Hepatocyte (in vitro differentiated cells): ENCODE data around the gene KRT20. TPM values are rescaled to one million over a fixed set of nuclear protein-coding genes. Genes with fewer than 3 reads are reported as not detected.
A peak's percentile ranks its signal among the peaks of the same experiment; 100 is the strongest.

Experiments used
- DNase-seq: peaks from one replicate; pipeline ENCODE4 v3.0.0-alpha.2; 2016; ENCODE audit warnings: low spot score
- H2AFZ ChIP-seq: fragments of 200-600 bp; sonication (generic); 2 replicates; pipeline ENCODE4 v1.6.0; 2016; ENCODE audit warnings: antibody characterized with exemption, mild to moderate bottlenecking
- H3K27ac ChIP-seq: fragments of 200-600 bp; sonication (generic); 2 replicates; pipeline ENCODE4 v1.5.1; 2016; ENCODE audit warnings: mild to moderate bottlenecking
- H3K27me3 ChIP-seq: fragments of 200-600 bp; sonication (generic); 2 replicates; pipeline ENCODE4 v1.6.1; 2016
- H3K36me3 ChIP-seq: fragments of 200-600 bp; sonication (generic); replicated peaks from 2 replicates; pipeline ENCODE4 v1.5.1; 2016; ENCODE audit warnings: low read depth; ENCODE audit not compliant: insufficient read depth
- H3K4me1 ChIP-seq: fragments of 200-600 bp; sonication (generic); 2 replicates; pipeline ENCODE4 v1.5.1; 2016; ENCODE audit warnings: mild to moderate bottlenecking, moderate library complexity; ENCODE audit not compliant: insufficient read depth
- H3K4me2 ChIP-seq: fragments of 200-600 bp; sonication (generic); 2 replicates; pipeline ENCODE4 v1.6.0; 2016
- H3K4me3 ChIP-seq: fragments of 200-600 bp; sonication (generic); 2 replicates; pipeline ENCODE4 v1.5.1; 2016; ENCODE audit warnings: mild to moderate bottlenecking
- H3K79me2 ChIP-seq: fragments of 200-600 bp; sonication (generic); 2 replicates; pipeline ENCODE4 v1.6.0; 2017; ENCODE audit warnings: mild to moderate bottlenecking
- H3K9me2 ChIP-seq: fragments of 200-600 bp; sonication (generic); replicated peaks from 2 replicates; pipeline ENCODE4 v1.6.0; 2017; ENCODE audit warnings: mild to moderate bottlenecking; ENCODE audit not compliant: insufficient read depth
- H3K9me3 ChIP-seq: fragments of 200-600 bp; sonication (generic); 2 replicates; pipeline ENCODE4 v1.5.1; 2016; ENCODE audit warnings: low read depth, mild to moderate bottlenecking
- H4K20me1 ChIP-seq: fragments of 200-600 bp; sonication (generic); 2 replicates; pipeline ENCODE4 v1.6.0; 2016; ENCODE audit warnings: mild to moderate bottlenecking; ENCODE audit not compliant: insufficient read depth, poor library complexity, severe bottlenecking
- CTCF ChIP-seq: fragments of 200-600 bp; sonication (generic); IDR thresholded peaks from 2 replicates; pipeline ENCODE4 v1.5.1; 2016; ENCODE audit warnings: antibody characterized with exemption, mild to moderate bottlenecking; ENCODE audit not compliant: poor library complexity
- EZH2 ChIP-seq: fragments of 200-600 bp; sonication (generic); IDR thresholded peaks from 2 replicates; pipeline ENCODE4 v1.6.1; 2016; ENCODE audit warnings: antibody characterized with exemption, mild to moderate bottlenecking, borderline replicate concordance
- EZH2phosphoT487 ChIP-seq: fragments of 200-600 bp; sonication (generic); IDR thresholded peaks from one replicate; pipeline ENCODE4 v1.6.1; 2018; ENCODE audit warnings: antibody characterized with exemption, mild to moderate bottlenecking, low read depth, moderate library complexity; ENCODE audit not compliant: unreplicated experiment, severe bottlenecking
- WGBS: methylation state at CpG from one replicate; pipeline ENCODE4 v1.1.6; 2016; ENCODE audit warnings: low lambda C conversion rate; ENCODE audit errors: missing lambda C conversion rate; 5-methylcytosine and 5-hydroxymethylcytosine counted together
- polyA plus RNA-seq: library from polyadenylated mRNA; unstranded; fragments of >200 nt; fragmentation: Nextera tagmentation; extraction: Ambion mirVana; gene quantifications from 2 replicates; pipeline ENCODE4 v1.2.1, GENCODE V29; 2016
- total RNA-seq: library from RNA; depleted of rRNA; stranded (reverse); fragments of >200 nt; gene quantifications from 2 replicates; pipeline ENCODE4 v1.2.3, GENCODE V29; 2014

KRT20 gene
- total and polyA plus RNA-seq, 2 experiments from 2014 or later, result 1.5 to 3.4 TPM

GRCh38 chr17:40905370-40905769, 20.3 kb upstream of the KRT20 start:
- TF ChIP-seq CTCF, result no peak
- TF ChIP-seq EZH2phosphoT487, result no peak
- no peak for TF ChIP-seq EZH2
- Histone ChIP-seq H2AFZ (no peak overlapping the region), H3K4me1 (peaks cover 26% of the 10 kb centered on the region), H3K27ac (no peak overlapping the region), H3K9me2 (no peaks in the 10 kb centered on the region), H3K36me3 (no peaks in the 10 kb centered on the region), H3K4me2 (no peak overlapping the region), H3K4me3 (no peak overlapping the region), H3K79me2 (no peaks in the 10 kb centered on the region), H3K9me3 (no peaks in the 10 kb centered on the region), H3K27me3 (no peaks in the 10 kb centered on the region), H4K20me1 (no peaks in the 10 kb centered on the region)
- WGBS, result 95% methylated on average over 5 of the region's 5 CpGs
- DNase-seq, result no peak

DNA sequence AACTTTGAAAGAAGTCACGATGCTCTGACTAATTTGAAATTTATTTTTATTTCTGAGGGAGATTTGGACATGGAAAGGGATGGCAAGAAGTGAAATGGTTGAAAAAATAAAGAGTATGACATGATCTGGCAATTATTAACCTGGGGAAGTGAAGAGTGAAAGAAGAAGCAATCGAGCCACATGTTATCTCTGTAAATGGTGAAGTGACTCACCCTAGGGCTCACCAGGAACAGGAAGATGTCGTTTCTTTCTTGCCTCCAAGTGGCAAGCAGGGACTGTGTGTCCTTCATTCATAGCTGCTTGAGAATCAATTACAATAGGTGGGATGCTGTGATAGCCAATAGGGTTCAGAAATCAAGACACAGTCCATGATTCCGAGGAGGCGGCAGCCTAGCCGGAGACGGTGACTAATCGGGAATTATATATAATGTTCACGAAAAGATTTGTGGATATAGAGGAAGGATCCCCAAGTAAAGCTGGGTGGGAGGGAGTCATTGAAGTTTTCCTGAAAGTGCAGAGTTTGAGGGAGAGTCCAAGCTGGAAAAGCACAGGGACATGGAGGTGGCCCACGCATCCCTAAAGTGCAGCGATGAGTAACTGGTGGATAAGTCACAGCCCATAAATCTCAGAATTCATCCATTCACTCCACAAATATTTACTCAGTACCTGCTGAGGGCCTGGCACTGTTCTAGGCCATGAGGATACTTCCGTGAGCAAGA, 18.2 kb upstream of the KRT20 start:
- no peaks in the 10 kb centered on the region for H3K9me3 ChIP-seq
- no peaks in the 10 kb centered on the region for H3K36me3 ChIP-seq
- no peak overlapping the region for H3K4me3 ChIP-seq
- H2AFZ ChIP-seq, result no peak overlapping the region
- DNase-seq, result peak; percentile 68
- peaks cover 23% of the 10 kb centered on the region for H3K4me1 ChIP-seq
- H4K20me1 ChIP-seq, result no peaks in the 10 kb centered on the region
- no peaks in the 10 kb centered on the region for H3K79me2 ChIP-seq
- 59% methylated on average over 12 of the region's 12 CpGs for WGBS
- H3K27ac ChIP-seq, result peak overlapping the region; percentile 97
- H3K27me3 ChIP-seq, result no peaks in the 10 kb centered on the region
- peak overlapping the region; percentile 51 for H3K4me2 ChIP-seq
- H3K9me2 ChIP-seq, result no peaks in the 10 kb centered on the region
- TF ChIP-seq CTCF (no peak), EZH2phosphoT487 (no peak), EZH2 (no peak)

- Histone ChIP-seq H3K4me1 (peaks cover 23% of the 10 kb centered on the region), H3K9me3 (no peaks in the 10 kb centered on the region), H3K4me3 (no peak overlapping the region), H3K79me2 (no peaks in the 10 kb centered on the region), H3K27me3 (no peaks in the 10 kb centered on the region), H3K36me3 (no peaks in the 10 kb centered on the region), H3K4me2 (peak overlapping the region; percentile 38), H4K20me1 (no peaks in the 10 kb centered on the region), H2AFZ (no peak overlapping the region), H3K27ac (peak overlapping the region; percentile 97), H3K9me2 (no peaks in the 10 kb centered on the region)
- no peak for DNase-seq
- 51% methylated on average over 4 of the region's 4 CpGs for WGBS
- no peak for TF ChIP-seq CTCF
- TF ChIP-seq EZH2, result no peak
- no peak for TF ChIP-seq EZH2phosphoT487
Measured at GRCh38 chr17:40902498-40902897, 17.5 kb upstream of the KRT20 start.
